Tibial nerve (tissue), 4 donors: ENCODE results near the gene BIVM. TPM values are rescaled to one million over a fixed set of nuclear protein-coding genes. Genes with fewer than 3 reads are reported as not detected.

ENCODE experiments used
- DNase-seq, 2 donors: peaks; one replicate each; pipeline ENCODE4 v3.0.0-alpha.2; 2019; ENCODE audit warnings: low spot score in 2 of 2
- H3K27ac ChIP-seq, 4 donors: fragments of 200-600 bp; sonication (generic) in 3 of 4; one replicate each; pipeline ENCODE4 v1.5.1; 2017 to 2019; ENCODE audit warnings: mild to moderate bottlenecking in 1 of 4
- H3K27me3 ChIP-seq, 2 donors: fragments of 200-600 bp; sonication (generic) in 1 of 2; one replicate each; pipeline versions ENCODE4 v1.5.1 to v1.6.0; 2017 to 2019
- H3K36me3 ChIP-seq, 3 donors: fragments of 200-600 bp; sonication (generic); one replicate each; pipeline ENCODE4 v1.5.1; 2018 to 2019
- H3K4me1 ChIP-seq, 4 donors: fragments of 200-600 bp; sonication (generic) in 3 of 4; one replicate each; pipeline ENCODE4 v1.5.1; 2017 to 2019
- H3K4me3 ChIP-seq, 4 donors: fragments of 200-600 bp; sonication (generic) in 3 of 4; one replicate each; pipeline ENCODE4 v1.5.1; 2017 to 2019; ENCODE audit warnings: mild to moderate bottlenecking in 1 of 4, moderate library complexity in 1 of 4
- H3K9me3 ChIP-seq, 4 donors: fragments of 200-600 bp; sonication (generic) in 3 of 4; one replicate each; pipeline ENCODE4 v1.5.1; 2017 to 2019
- EP300 ChIP-seq, 2 donors: sonication (generic); formaldehyde crosslinking; IDR thresholded peaks; one replicate each; pipeline ENCODE4 v1.6.1; 2017; ENCODE audit warnings: antibody characterized with exemption in 2 of 2, mild to moderate bottlenecking in 1 of 2
- POLR2A ChIP-seq, 2 donors: fragments of 450-650 bp; IDR thresholded peaks; one replicate each; pipeline ENCODE4 v1.6.1; 2017; ENCODE audit warnings: antibody characterized with exemption in 2 of 2, mild to moderate bottlenecking in 2 of 2, moderate library complexity in 2 of 2
- WGBS, 2 donors: methylation state at CpG; one replicate each; pipeline ENCODE4 v1.1.5; 2018; 5-methylcytosine and 5-hydroxymethylcytosine counted together
- total RNA-seq, 4 donors: library from RNA; depleted of rRNA; stranded (reverse); fragments of >200 nt; gene quantifications; one replicate each; pipeline ENCODE4 v1.1.0, GENCODE V29; 2016
- TF ChIP-seq, protein P1 (sequence below), 5 experiments: fragments of 200-600 bp in 3 of 5; fragments of 450-650 bp in 2 of 5; sonication (generic) in 3 of 5; IDR thresholded peaks; one replicate each; pipeline ENCODE4 v1.5.1; 2016 to 2019; ENCODE audit warnings: antibody characterized with exemption in 5 of 5, mild to moderate bottlenecking in 3 of 5, moderate library complexity in 2 of 5

The BIVM gene
- total RNA-seq, 4 donors from 2014 or later: 11.8 to 33.5 (median 19.1) TPM

DNA sequence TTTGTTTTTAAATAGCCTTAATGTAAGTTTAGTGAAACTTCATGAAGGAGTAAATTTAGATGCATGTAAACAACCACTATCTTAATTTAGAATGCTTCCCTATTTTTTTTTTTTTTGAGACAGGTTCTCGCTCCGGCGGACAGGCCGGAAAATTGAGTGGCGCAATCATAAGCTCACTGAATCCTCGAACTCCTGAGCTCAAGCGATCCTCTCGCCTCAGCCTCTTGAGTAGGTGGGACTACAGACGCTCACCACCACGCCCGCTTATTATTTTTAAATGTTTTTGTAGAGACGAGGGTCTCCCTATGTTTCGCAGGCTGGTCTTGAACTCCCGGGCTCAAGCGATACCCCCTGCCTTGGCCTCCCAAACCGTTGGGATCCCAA is 26.9 kb upstream of the BIVM start:
- peaks cover 0 to 15% (median 7%) of the 10 kb centered on the region in 4 donors for H3K4me1 ChIP-seq
- DNase-seq: no peak
- 91 to 96% methylated on average over 16 of the region's 16 CpGs for WGBS, 2 donors
- peaks cover 0 to 9% (median 0%) of the 10 kb centered on the region in 3 donors for H3K36me3 ChIP-seq
- no peak overlapping the region for H3K27ac ChIP-seq
- no peak for TF ChIP-seq POLR2A (IDR thresholded peaks at IDR 0.05)
- H3K9me3 ChIP-seq: no peaks in the 10 kb centered on the region
- H3K27me3 ChIP-seq: no peaks in the 10 kb centered on the region
- no peak overlapping the region for H3K4me3 ChIP-seq

DNA sequence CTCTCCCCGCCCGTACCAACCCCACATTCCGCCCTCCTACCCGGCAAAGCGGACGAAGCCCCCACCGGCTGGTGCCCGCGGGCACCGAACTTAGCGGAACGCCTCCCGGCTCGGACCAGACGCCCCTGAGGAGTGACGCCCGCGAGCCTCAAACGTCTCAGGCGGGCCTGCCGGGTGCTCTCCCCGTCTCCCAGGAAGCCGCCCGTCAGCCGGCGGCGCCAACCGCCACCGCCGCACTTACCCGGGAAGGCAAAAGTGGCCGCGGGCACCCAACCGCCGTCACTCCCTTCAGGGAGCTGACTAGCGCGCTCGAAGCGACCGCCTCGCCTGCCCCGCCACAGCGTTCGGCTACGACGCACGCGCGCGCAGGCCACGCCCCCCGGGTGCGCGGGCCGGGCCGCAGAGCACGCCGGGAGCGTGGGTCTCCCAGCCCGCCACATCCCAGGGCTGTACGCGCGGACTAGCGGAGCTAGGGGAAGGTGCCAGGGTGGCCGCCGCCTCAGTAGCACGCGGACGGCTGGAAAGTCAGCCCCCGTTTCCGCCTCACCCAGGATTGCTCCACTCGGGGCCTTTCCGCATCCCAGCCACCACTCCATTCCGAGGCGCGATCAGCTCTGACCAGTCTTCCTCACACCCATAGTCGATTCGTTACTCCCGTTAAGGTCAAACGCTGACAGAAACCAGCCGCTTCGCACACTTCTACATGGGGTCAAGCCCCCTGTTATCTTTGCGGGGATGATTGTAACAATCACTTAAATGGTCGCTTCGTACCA is 25.3 kb upstream of the BIVM start, which contains the start of gene TEX30:
TEX30 (minus strand) TSS at position 346 of the 773 bp plus-strand sequence. CDS start 3,760 bp downstream, outside the sequence.
- Histone ChIP-seq H3K4me3 (peak within 1 kb of the TSS; percentile 74 to 88 (median 80)), H3K27me3 (no peaks in the 10 kb centered on the region), H3K4me1 (peaks cover 0 to 15% (median 7%) of the 10 kb centered on the region in 4 donors), H3K27ac (peak within 1 kb of the TSS; percentile 72 to 89 (median 83)), H3K36me3 (no peaks in the 10 kb centered on the region), H3K9me3 (no peaks in the 10 kb centered on the region)
- 4 to 5% methylated on average over 27 to 61 of the region's 85 CpGs for WGBS, 2 donors
- TF ChIP-seq, protein P1, sequence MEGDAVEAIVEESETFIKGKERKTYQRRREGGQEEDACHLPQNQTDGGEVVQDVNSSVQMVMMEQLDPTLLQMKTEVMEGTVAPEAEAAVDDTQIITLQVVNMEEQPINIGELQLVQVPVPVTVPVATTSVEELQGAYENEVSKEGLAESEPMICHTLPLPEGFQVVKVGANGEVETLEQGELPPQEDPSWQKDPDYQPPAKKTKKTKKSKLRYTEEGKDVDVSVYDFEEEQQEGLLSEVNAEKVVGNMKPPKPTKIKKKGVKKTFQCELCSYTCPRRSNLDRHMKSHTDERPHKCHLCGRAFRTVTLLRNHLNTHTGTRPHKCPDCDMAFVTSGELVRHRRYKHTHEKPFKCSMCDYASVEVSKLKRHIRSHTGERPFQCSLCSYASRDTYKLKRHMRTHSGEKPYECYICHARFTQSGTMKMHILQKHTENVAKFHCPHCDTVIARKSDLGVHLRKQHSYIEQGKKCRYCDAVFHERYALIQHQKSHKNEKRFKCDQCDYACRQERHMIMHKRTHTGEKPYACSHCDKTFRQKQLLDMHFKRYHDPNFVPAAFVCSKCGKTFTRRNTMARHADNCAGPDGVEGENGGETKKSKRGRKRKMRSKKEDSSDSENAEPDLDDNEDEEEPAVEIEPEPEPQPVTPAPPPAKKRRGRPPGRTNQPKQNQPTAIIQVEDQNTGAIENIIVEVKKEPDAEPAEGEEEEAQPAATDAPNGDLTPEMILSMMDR (IDR thresholded peaks at IDR 0.05): peak in 3 of 5 experiments; percentile 7 to 45 (median 28)
- TF ChIP-seq POLR2A (IDR thresholded peaks at IDR 0.05) (peak; percentile 79 to 86), EP300 (IDR thresholded peaks at IDR 0.05) (peak in 1 of 2 donors; percentile 87)
- peak; percentile 40 to 61 for DNase-seq

DNA sequence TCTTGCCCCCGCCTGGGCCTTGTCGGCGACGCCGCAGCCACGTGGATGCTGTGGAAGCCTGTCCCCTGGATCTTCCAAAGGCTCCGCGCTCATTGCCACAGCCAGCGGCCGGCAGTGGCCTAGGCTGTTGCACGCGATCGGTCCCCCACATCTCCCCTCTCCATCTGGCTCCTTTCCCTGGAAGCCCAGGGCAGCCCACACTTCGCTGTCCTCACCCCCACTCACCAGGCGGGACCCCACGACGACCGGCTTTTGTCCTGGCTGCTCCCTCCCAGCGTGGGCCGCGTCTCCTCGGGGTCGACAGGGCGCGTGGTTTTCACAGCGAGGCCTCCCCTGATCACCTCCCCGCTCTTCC is 24.7 kb upstream of the BIVM start:
- peaks cover 0 to 15% (median 7%) of the 10 kb centered on the region in 4 donors for H3K4me1 ChIP-seq
- peak overlapping the region in 3 of 4 donors; percentile 81 to 89 (median 85) for H3K27ac ChIP-seq
- WGBS, 2 donors: 79 to 86% methylated on average over 27 of the region's 27 CpGs
- H3K27me3 ChIP-seq: no peaks in the 10 kb centered on the region
- H3K4me3 ChIP-seq: peak overlapping the region; percentile 74 to 88 (median 80)
- H3K9me3 ChIP-seq: no peaks in the 10 kb centered on the region
- DNase-seq: no peak
- H3K36me3 ChIP-seq: no peaks in the 10 kb centered on the region
- no peak for TF ChIP-seq POLR2A (IDR thresholded peaks at IDR 0.05)
- TF ChIP-seq, protein P1 (IDR thresholded peaks at IDR 0.05): no peak
- no peak for TF ChIP-seq EP300 (IDR thresholded peaks at IDR 0.05)

DNA sequence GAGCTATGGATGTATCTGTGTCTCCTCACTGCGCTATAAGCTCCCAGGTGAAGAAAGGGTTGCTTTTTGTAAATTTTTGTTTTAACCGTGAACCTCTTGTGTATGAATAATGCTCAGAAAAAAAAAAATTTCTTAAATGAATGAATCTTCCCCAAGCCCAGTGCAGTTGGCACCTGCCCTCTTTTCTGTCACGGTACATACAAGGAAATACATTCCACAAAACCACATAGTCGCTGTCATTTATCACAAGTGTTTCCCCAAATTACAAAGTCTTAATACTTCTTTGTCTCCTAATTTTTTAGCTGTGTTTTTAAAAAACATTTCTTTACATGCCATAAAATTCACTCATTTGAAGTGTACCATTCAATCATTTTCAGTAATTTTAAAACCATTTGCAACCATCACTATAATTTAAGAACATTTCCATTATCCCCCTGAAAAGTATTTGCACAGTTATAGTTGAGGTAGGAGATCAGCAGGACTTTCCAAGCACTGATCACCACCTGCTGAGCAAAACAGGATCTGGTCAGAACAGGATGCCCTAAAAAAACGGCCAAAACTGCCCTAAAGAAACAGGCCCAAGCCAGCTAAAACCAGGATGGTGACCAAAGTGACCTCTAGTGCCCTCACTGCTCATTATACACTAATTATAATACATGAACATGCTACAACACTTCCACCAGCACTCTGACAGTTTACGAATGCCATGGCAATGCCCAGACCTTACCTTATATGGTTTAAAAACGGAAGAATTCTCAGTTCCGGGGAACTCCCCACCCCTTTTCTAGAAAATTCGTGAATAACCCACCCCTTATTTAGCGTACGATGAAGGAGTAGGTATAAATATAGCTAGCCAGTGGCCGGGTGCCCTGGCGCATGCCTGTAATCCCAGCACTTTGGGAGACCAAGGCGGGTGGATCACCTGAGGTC is 24.1 kb upstream of the BIVM start:
- peaks cover 0 to 15% (median 7%) of the 10 kb centered on the region in 4 donors for H3K4me1 ChIP-seq
- H3K36me3 ChIP-seq: no peaks in the 10 kb centered on the region
- DNase-seq: no peak
- 87 to 90% methylated on average over 14 of the region's 14 CpGs for WGBS, 2 donors
- no peaks in the 10 kb centered on the region for H3K27me3 ChIP-seq
- H3K4me3 ChIP-seq: no peak overlapping the region
- no peak overlapping the region for H3K27ac ChIP-seq
- TF ChIP-seq EP300 (IDR thresholded peaks at IDR 0.05) (no peak), POLR2A (IDR thresholded peaks at IDR 0.05) (no peak)
- TF ChIP-seq, protein P1 (IDR thresholded peaks at IDR 0.05): no peak
- no peaks in the 10 kb centered on the region for H3K9me3 ChIP-seq

DNA sequence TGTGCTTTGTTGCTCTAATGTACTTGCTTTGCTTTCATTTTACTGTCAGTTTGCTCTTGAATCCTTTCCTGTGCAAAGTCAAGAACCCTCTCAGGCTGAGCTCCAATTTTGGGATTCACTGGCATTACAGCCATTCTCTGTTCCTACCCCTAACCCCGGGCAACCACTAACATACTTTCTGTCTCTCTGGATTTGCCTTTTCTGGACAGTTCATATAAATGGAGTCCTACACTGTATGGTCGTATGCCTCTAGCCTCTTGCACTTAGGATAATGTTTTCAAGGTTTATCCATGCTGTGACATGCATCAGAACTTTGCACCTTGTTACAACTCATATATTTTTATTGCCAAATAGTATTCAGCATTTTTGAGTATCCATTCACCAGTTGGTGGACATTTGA is 22.6 kb upstream of the BIVM start:
- 78 to 83% methylated on average over 2 of the region's 2 CpGs for WGBS, 2 donors
- Histone ChIP-seq H3K27me3 (no peaks in the 10 kb centered on the region), H3K27ac (no peak overlapping the region), H3K4me1 (peaks cover 0 to 15% (median 7%) of the 10 kb centered on the region in 4 donors), H3K9me3 (no peaks in the 10 kb centered on the region), H3K36me3 (no peaks in the 10 kb centered on the region), H3K4me3 (no peak overlapping the region)
- no peak for DNase-seq
- no peak for TF ChIP-seq EP300 (IDR thresholded peaks at IDR 0.05)
- TF ChIP-seq, protein P1 (IDR thresholded peaks at IDR 0.05): no peak
- no peak for TF ChIP-seq POLR2A (IDR thresholded peaks at IDR 0.05)
